Measurements from ENCODE around the gene OOSP3. TPM values are rescaled to one million over a fixed set of nuclear protein-coding genes. Genes with fewer than 3 reads are reported as not detected.
"Not testable (repeated sequence)": the region's sequence is repeated elsewhere in the genome, so short reads cannot be mapped to it uniquely, and the experiment has no call there.

Gene OOSP3
- total RNA-seq, 2 experiments from 2014 or later, result not detected

DNA sequence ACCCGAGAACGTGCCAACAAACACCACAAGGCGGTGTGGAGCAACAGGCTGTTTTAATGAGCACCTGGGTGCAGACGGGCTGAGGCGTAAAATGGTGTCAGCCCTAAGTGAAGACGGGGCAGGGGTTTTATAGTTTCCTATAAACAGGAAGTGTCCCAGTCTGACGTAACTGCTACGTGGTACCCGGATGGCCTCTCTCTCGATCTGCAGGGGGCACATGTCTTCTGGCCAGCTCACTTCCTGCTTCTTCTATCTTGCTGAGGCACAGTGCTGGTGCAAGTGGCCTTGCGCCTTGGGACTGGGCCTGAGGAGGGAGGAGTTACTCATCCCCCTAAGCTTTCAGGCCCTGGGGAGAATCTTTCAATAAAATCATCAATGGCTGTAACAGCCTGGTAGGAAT, 20.9 kb downstream of the OOSP3 start:
- Histone ChIP-seq H3K4me1 (ENCODE audit: insufficient read depth, low read length, poor library complexity, severe bottlenecking) (no peaks in the 10 kb centered on the region), H4K20me1 (ENCODE audit: insufficient read depth, low read length) (no peaks in the 10 kb centered on the region), H3K27ac (ENCODE audit: low read depth, low read length, poor library complexity, severe bottlenecking) (no peak overlapping the region), H3K4me3 (ENCODE audit: low read depth, low read length, poor library complexity, severe bottlenecking) (no peak overlapping the region), H3K4me2 (ENCODE audit: low read length) (no peak overlapping the region), H3K9me3 (ENCODE audit: low read length) (no peaks in the 10 kb centered on the region), H3K79me2 (ENCODE audit: insufficient read depth, low read depth, low read length) (no peaks in the 10 kb centered on the region), H3K9me2 (ENCODE audit: insufficient read depth, low read length) (no peaks in the 10 kb centered on the region), H2AFZ (ENCODE audit: low read length) (no peak overlapping the region), H3K36me3 (ENCODE audit: insufficient read depth, low read length) (no peaks in the 10 kb centered on the region)
- no peak for DNase-seq (ENCODE audit: low spot score)
- ChIA-PET POLR2A (interaction anchor here (0.6 kb wide), 1 partner anchor 167 kb away, joined by 3 read pairs; no protein-coding TSS in a partner anchor), CTCF (ENCODE audit: unreplicated experiment) (no interaction called here)
- intact Hi-C loops (cut with micrococcal nuclease; ENCODE audit: unreplicated experiment), result no loop called here
- no TSS peak for BruUV-seq (replicated peaks)
- TF ChIP-seq EZH2phosphoT487 (IDR thresholded peaks at IDR 0.05; ENCODE audit: borderline replicate concordance, low read depth, low read length), result no peak
- TF ChIP-seq, protein P1, sequence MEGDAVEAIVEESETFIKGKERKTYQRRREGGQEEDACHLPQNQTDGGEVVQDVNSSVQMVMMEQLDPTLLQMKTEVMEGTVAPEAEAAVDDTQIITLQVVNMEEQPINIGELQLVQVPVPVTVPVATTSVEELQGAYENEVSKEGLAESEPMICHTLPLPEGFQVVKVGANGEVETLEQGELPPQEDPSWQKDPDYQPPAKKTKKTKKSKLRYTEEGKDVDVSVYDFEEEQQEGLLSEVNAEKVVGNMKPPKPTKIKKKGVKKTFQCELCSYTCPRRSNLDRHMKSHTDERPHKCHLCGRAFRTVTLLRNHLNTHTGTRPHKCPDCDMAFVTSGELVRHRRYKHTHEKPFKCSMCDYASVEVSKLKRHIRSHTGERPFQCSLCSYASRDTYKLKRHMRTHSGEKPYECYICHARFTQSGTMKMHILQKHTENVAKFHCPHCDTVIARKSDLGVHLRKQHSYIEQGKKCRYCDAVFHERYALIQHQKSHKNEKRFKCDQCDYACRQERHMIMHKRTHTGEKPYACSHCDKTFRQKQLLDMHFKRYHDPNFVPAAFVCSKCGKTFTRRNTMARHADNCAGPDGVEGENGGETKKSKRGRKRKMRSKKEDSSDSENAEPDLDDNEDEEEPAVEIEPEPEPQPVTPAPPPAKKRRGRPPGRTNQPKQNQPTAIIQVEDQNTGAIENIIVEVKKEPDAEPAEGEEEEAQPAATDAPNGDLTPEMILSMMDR (conservative IDR thresholded peaks at IDR 0.05; ENCODE audit: low read length), result no peak

DNA sequence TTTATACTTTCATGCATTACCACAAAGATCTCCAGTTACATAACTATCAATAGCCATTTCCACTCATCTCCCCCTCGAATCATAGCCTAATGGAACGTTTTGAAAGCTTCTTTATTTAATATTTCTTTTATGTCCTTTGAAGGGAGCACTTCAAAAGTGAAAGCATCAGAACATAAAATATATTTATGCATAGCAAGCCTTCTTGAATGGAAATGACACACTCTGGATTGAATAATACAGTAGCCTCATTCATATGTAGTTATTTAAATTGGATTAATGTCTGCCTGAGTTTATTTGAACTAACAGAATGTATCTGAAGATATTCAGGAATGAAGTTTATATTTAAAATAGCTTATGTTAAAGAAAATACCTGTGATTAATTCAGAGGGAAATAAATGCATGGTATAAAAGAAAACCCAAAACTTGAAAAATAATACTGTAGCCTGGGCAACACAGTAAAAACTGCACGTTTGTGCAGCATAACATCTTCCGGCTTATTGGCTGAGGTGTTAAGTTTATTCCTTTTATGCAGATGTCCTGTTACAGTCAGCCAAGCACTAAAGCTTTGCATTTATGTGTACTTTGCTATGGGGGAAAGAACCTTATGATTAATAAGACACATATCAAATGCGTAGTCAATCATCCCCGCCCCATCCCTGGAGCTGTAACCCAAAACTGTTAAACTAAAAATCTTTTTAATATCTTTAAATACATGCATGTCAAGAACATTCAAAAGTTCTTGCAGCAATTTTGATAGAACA, 22.0 kb downstream of the OOSP3 start:
- intact Hi-C loops (cut with micrococcal nuclease; ENCODE audit: unreplicated experiment), result no loop called here
- H3K79me2 ChIP-seq (ENCODE audit: insufficient read depth, low read depth, low read length), result no peaks in the 10 kb centered on the region
- no peak for DNase-seq (ENCODE audit: low spot score)
- ChIA-PET POLR2A (interaction anchor here (1.4 kb wide), 1 partner anchor 16 kb away, joined by 3 read pairs; no protein-coding TSS in a partner anchor), CTCF (ENCODE audit: unreplicated experiment) (no interaction called here)
- H3K4me1 ChIP-seq (ENCODE audit: insufficient read depth, low read length, poor library complexity, severe bottlenecking), result no peaks in the 10 kb centered on the region
- no peaks in the 10 kb centered on the region for H3K9me2 ChIP-seq (ENCODE audit: insufficient read depth, low read length)
- H3K27ac ChIP-seq (ENCODE audit: low read depth, low read length, poor library complexity, severe bottlenecking), result no peak overlapping the region
- H3K9me3 ChIP-seq (ENCODE audit: low read length), result no peaks in the 10 kb centered on the region
- H4K20me1 ChIP-seq (ENCODE audit: insufficient read depth, low read length), result no peaks in the 10 kb centered on the region
- TF ChIP-seq, protein P1 (conservative IDR thresholded peaks at IDR 0.05; ENCODE audit: low read length), result no peak
- no TSS peak for BruUV-seq (replicated peaks)
- no peak overlapping the region for H3K4me2 ChIP-seq (ENCODE audit: low read length)
- no peaks in the 10 kb centered on the region for H3K36me3 ChIP-seq (ENCODE audit: insufficient read depth, low read length)
- H2AFZ ChIP-seq (ENCODE audit: low read length), result no peak overlapping the region
- H3K4me3 ChIP-seq (ENCODE audit: low read depth, low read length, poor library complexity, severe bottlenecking), result no peak overlapping the region

DNA sequence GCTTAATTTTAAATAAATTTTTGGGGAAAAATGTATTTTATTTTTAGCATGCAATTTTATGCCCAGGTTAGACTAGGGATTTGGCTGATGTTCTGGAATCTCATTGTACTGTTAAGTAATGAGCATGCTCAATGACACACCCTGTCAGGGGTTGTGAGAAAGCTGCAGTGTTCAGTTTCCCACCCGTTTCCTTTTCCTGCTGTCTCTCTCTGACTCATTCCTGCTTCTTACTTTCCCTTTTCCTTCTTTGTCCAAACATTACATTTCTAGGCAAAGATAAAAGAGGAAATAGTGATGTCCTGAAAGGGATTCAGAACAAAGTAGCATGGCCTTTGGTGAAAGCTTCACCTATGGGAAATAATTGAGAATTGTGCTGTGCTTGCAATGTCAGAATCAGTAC, 22.7 kb downstream of the OOSP3 start:
- no peak for DNase-seq (ENCODE audit: low spot score)
- Histone ChIP-seq H3K4me2 (ENCODE audit: low read length) (no peak overlapping the region), H3K9me2 (ENCODE audit: insufficient read depth, low read length) (no peaks in the 10 kb centered on the region), H3K4me1 (ENCODE audit: insufficient read depth, low read length, poor library complexity, severe bottlenecking) (no peaks in the 10 kb centered on the region), H3K36me3 (ENCODE audit: insufficient read depth, low read length) (no peaks in the 10 kb centered on the region), H3K9me3 (ENCODE audit: low read length) (no peaks in the 10 kb centered on the region), H3K79me2 (ENCODE audit: insufficient read depth, low read depth, low read length) (no peaks in the 10 kb centered on the region), H3K27ac (ENCODE audit: low read depth, low read length, poor library complexity, severe bottlenecking) (no peak overlapping the region), H2AFZ (ENCODE audit: low read length) (no peak overlapping the region), H4K20me1 (ENCODE audit: insufficient read depth, low read length) (no peaks in the 10 kb centered on the region), H3K4me3 (ENCODE audit: low read depth, low read length, poor library complexity, severe bottlenecking) (no peak overlapping the region)
- TF ChIP-seq EZH2phosphoT487 (IDR thresholded peaks at IDR 0.05; ENCODE audit: borderline replicate concordance, low read depth, low read length), result no peak
- TF ChIP-seq, protein P1 (conservative IDR thresholded peaks at IDR 0.05; ENCODE audit: low read length), result no peak
- POLR2A ChIA-PET, result interaction anchor here (1.4 kb wide), 1 partner anchor 16 kb away, joined by 3 read pairs; no protein-coding TSS in a partner anchor
- BruUV-seq (replicated peaks), result no TSS peak
- CTCF ChIA-PET (ENCODE audit: unreplicated experiment), result no interaction called here
- intact Hi-C loops (cut with micrococcal nuclease; ENCODE audit: unreplicated experiment), result no loop called here

DNA sequence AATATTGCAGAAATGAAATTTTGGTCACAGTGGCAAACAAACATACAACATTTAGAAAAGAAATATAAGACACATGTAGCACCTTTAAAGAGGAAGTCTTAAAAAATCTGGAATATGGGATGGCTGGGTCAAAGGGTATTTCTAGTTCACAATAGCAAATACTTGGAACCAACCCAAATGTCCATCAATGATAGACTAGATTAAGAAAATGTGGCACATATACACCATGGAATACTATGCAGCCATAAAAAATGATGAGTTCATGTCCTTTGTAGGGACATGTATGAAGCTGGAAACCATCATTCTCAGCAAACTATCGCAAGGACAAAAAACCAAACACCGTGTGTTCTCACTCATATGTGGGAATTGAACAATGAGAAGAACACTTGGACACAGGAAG, 25.0 kb downstream of the OOSP3 start:
- BruUV-seq (replicated peaks); POLR2A ChIA-PET; H3K4me3 ChIP-seq (ENCODE audit: low read depth, low read length, poor library complexity, severe bottlenecking); H3K4me2 ChIP-seq (ENCODE audit: low read length); CTCF ChIA-PET (ENCODE audit: unreplicated experiment); H3K9me3 ChIP-seq (ENCODE audit: low read length); H3K27ac ChIP-seq (ENCODE audit: low read depth, low read length, poor library complexity, severe bottlenecking); H4K20me1 ChIP-seq (ENCODE audit: insufficient read depth, low read length); H3K36me3 ChIP-seq (ENCODE audit: insufficient read depth, low read length); H3K9me2 ChIP-seq (ENCODE audit: insufficient read depth, low read length); H2AFZ ChIP-seq (ENCODE audit: low read length); H3K79me2 ChIP-seq (ENCODE audit: insufficient read depth, low read depth, low read length); H3K4me1 ChIP-seq (ENCODE audit: insufficient read depth, low read length, poor library complexity, severe bottlenecking); intact Hi-C loops (cut with micrococcal nuclease; ENCODE audit: unreplicated experiment); DNase-seq (ENCODE audit: low spot score): not testable (repeated sequence)
